A549 (cell line): ENCODE data around the gene LAT. TPM values are rescaled to one million over a fixed set of nuclear protein-coding genes. Genes with fewer than 3 reads are reported as not detected.
A peak's percentile ranks its signal among the peaks of the same experiment; 100 is the strongest.

Source experiments
- ATAC-seq, 2 experiments: fragments of 200-7000 bp in 1 of 2; fragments of >200 bp in 1 of 2; cut with Nextera tagmentation in 1 of 2; cut with Tn5 transposase in 1 of 2; 3 replicates each; pipeline versions ENCODE4 v1.8.0 to v1.9.1; 2018 to 2020; ENCODE audit warnings: mild to moderate bottlenecking in 1 of 2, moderate library complexity in 1 of 2
- CTCF ChIA-PET: fragments of 300-600 bp; sonication (Branson Sonifier 250); formaldehyde crosslinking; extraction: SDS; loops from one replicate; lab custom pipeline; 2021; ENCODE audit warnings: antibody characterized with exemption, inconsistent platforms; lab: Yijun Ruan, JAX
- POLR2A ChIA-PET: fragments of 350-600 bp; formaldehyde crosslinking; extraction: SDS; loops from one replicate; lab custom pipeline; 2021; ENCODE audit warnings: antibody characterized with exemption, inconsistent platforms; lab: Yijun Ruan, JAX
- DNase-seq, 2 experiments: peaks; one replicate each; pipeline versions ENCODE4 v3.0.0 to v3.0.0-alpha.2; 2011 to 2016; ENCODE audit warnings: low read depth in 1 of 2, low spot score in 1 of 2
- FAIRE-seq: peaks from 2 replicates; lab custom pipeline; 2011; peaks lifted over from hg19 to GRCh38; lab: Jason Lieb, UNC
- H3K27ac ChIP-seq, 2 experiments: fragments of >200 bp; sonication (Bioruptor Twin); formaldehyde crosslinking; 3 replicates each; pipeline ENCODE4 v1.5.1; 2016 to 2017
- H3K4me1 ChIP-seq: fragments of >200 bp; sonication (Bioruptor Twin); formaldehyde crosslinking; 3 replicates; pipeline ENCODE4 v1.6.1; 2016
- H3K4me2 ChIP-seq: fragments of >200 bp; sonication (Bioruptor Twin); formaldehyde crosslinking; 3 replicates; pipeline ENCODE4 v1.6.1; 2016
- H3K4me3 ChIP-seq: fragments of >200 bp; sonication (Bioruptor Twin); formaldehyde crosslinking; 3 replicates; pipeline ENCODE4 v1.5.1; 2016
- H3K9me3 ChIP-seq: fragments of >200 bp; sonication (Bioruptor Twin); formaldehyde crosslinking; 3 replicates; pipeline ENCODE4 v1.6.1; 2016
- BHLHE40 ChIP-seq: IDR thresholded peaks from 2 replicates; pipeline ENCODE4 v1.6.1; 2012; ENCODE audit warnings: low read depth, low read length, inconsistent platforms
- CBX2 ChIP-seq: fragments of 200-600 bp; sonication (generic); IDR thresholded peaks from 2 replicates; pipeline ENCODE4 v1.6.1; 2016; ENCODE audit warnings: low read depth, mild to moderate bottlenecking, borderline replicate concordance
- CBX8 ChIP-seq: fragments of 200-600 bp; sonication (generic); IDR thresholded peaks from 2 replicates; pipeline ENCODE4 v1.6.1; 2016
- CEBPB ChIP-seq, 2 experiments: fragments of >200 bp in 1 of 2; sonication (Bioruptor Twin) in 1 of 2; formaldehyde crosslinking in 1 of 2; IDR thresholded peaks; 2 replicates each; pipeline ENCODE4 v1.6.1; 2012 to 2016
- ESRRA ChIP-seq: fragments of 150-350 bp; IDR thresholded peaks from 2 replicates; pipeline ENCODE4 v1.6.1; 2014; ENCODE audit warnings: mild to moderate bottlenecking, low read length, borderline replicate concordance
- FOXS1 ChIP-seq: fragments of 250-450 bp; sonication (Bioruptor Pico); IDR thresholded peaks from 2 replicates; pipeline ENCODE4 v1.5.0; 2020; ENCODE audit warnings: mild to moderate bottlenecking, moderate library complexity
- HDAC2 ChIP-seq: fragments of 200-600 bp; sonication (generic); IDR thresholded peaks from 2 replicates; pipeline ENCODE4 v1.6.1; 2016
- HEYL ChIP-seq: fragments of 250-450 bp; sonication (Bioruptor Pico); IDR thresholded peaks from 2 replicates; pipeline ENCODE4 v1.8.0; 2021; ENCODE audit warnings: mild to moderate bottlenecking, moderate library complexity
- HOXA7 ChIP-seq: fragments of 250-450 bp; sonication (Bioruptor Pico); IDR thresholded peaks from 2 replicates; pipeline ENCODE4 v1.5.0; 2020; ENCODE audit warnings: mild to moderate bottlenecking, moderate library complexity
- HOXB13 ChIP-seq: fragments of 250-450 bp; sonication (Bioruptor Pico); IDR thresholded peaks from 2 replicates; pipeline ENCODE4 v1.5.0; 2020; ENCODE audit warnings: low read depth, mild to moderate bottlenecking, moderate library complexity
- HOXB5 ChIP-seq: fragments of 250-450 bp; sonication (Bioruptor Pico); IDR thresholded peaks from 2 replicates; pipeline ENCODE4 v1.5.0; 2020; ENCODE audit warnings: mild to moderate bottlenecking, moderate library complexity
- KDM1A ChIP-seq: fragments of 200-600 bp; sonication (generic); IDR thresholded peaks from 2 replicates; pipeline ENCODE4 v1.6.1; 2016; ENCODE audit warnings: low read depth, mild to moderate bottlenecking
- MAFK ChIP-seq: fragments of 450-650 bp; IDR thresholded peaks from 2 replicates; pipeline ENCODE4 v1.6.1; 2014; ENCODE audit not compliant: partially characterized antibody
- POLR2AphosphoS2 ChIP-seq: conservative IDR thresholded peaks from 2 replicates; pipeline ENCODE4 v1.6.1; 2012; ENCODE audit warnings: low read length, improper control_type of control experiment, inconsistent platforms
- RCOR1 ChIP-seq: fragments of 150-350 bp; IDR thresholded peaks from 2 replicates; pipeline ENCODE4 v1.6.1; 2014; ENCODE audit warnings: antibody characterized with exemption, low read length, low read depth
- RFX5 ChIP-seq: fragments of 450-650 bp; IDR thresholded peaks from 2 replicates; pipeline ENCODE4 v1.7.1; 2014; ENCODE audit warnings: antibody characterized with exemption, mild to moderate bottlenecking, moderate library complexity
- SREBF2 ChIP-seq: fragments of 450-650 bp; IDR thresholded peaks from 2 replicates; pipeline ENCODE4 v1.6.1; 2014; ENCODE audit warnings: mild to moderate bottlenecking, moderate library complexity
- ZFP36 ChIP-seq: fragments of 450-650 bp; IDR thresholded peaks from 2 replicates; pipeline ENCODE4 v1.6.1; 2014; ENCODE audit warnings: borderline replicate concordance; ENCODE audit not compliant: partially characterized antibody
- WGBS: methylation state at CpG from one replicate; pipeline ENCODE4 v1.1.6; 2017; ENCODE audit errors: missing lambda C conversion rate; 5-methylcytosine and 5-hydroxymethylcytosine counted together
- polyA plus RNA-seq, 4 experiments: library from polyadenylated mRNA; depleted of rRNA in 3 of 4; stranded (reverse); fragments of >200 nt; fragmentation: RNase III in 1 of 4; extraction: RNeasy Plus Mini Kit Qiagen cat#74134 plus additional on column Dnase treatment in 1 of 4; gene quantifications; 2 replicates in 3 of 4; 3 replicates in 1 of 4; pipeline ENCODE4 v1.2.3, GENCODE V29; 2011 to 2017
- TF ChIP-seq, protein P1 (sequence below): IDR thresholded peaks from 2 replicates; pipeline ENCODE4 v1.6.1; 2012
- TF ChIP-seq, protein P2 (sequence below): fragments of 250-450 bp; sonication (Bioruptor Pico); IDR thresholded peaks from 2 replicates; pipeline ENCODE4 v1.5.0; 2021; ENCODE audit warnings: mild to moderate bottlenecking, moderate library complexity, borderline replicate concordance
- TF ChIP-seq, protein P3 (sequence below): IDR thresholded peaks from 2 replicates; pipeline ENCODE4 v1.6.1; 2012; ENCODE audit warnings: low read depth, borderline replicate concordance
- TF ChIP-seq, protein P4 (sequence below): fragments of 450-650 bp; IDR thresholded peaks from 2 replicates; pipeline ENCODE4 v1.6.1; 2014; ENCODE audit warnings: antibody characterized with exemption
- TF ChIP-seq, protein P5 (sequence below): fragments of >200 bp; sonication (Bioruptor Twin); formaldehyde crosslinking; IDR thresholded peaks from 3 replicates; pipeline ENCODE4 v1.6.1; 2016
- TF ChIP-seq, protein P6 (sequence below): fragments of 200-600 bp; sonication (generic); IDR thresholded peaks from 2 replicates; pipeline ENCODE4 v1.6.1; 2016; ENCODE audit warnings: antibody characterized with exemption, mild to moderate bottlenecking, moderate library complexity

Gene LAT
- polyA plus RNA-seq, 2 of the 4 experiments (the other 2 are of a cell fraction): 0.85 to 3.3 TPM

DNA sequence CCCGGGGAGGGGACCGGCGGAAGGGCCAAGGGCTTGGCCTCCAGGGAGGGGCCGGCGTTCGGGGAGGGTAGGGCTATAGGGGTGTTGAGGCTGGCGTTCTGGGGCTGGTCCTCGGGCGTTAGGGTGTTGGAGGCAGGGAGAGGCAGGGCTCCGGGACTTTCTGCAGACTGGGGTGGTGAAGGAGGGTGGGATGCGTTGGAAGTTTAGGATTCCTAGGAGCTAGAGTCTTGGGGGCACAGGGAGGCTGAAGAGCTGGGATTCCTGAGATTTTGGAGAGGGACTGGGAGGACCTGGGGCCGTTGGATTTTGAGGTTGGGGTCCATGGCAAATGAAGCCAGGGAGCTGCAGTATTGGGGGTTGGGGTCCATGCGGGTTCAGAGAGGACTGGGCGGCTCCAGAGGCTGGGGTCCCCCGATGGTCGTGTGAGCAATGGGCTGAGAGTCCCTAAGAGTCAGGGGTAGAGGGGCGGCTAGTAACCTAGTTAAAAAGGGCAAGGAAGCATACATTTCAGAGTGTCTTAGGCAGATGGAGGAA, 33.4 kb upstream of the LAT start:
- Histone ChIP-seq H3K4me1 (peaks cover 14% of the 10 kb centered on the region), H3K9me3 (no peaks in the 10 kb centered on the region), H3K4me2 (peak overlapping the region; percentile 97), H3K4me3 (peak overlapping the region; percentile 91), H3K27ac (peak overlapping the region; percentile 89 to 97)
- ChIA-PET CTCF (interaction anchor here (1.3 kb wide), 1 partner anchor 22 kb away, joined by 3 read pairs; no protein-coding TSS in a partner anchor), POLR2A (interaction anchor here (1.7 kb wide), 1 partner anchor 88 kb away, joined by 10 read pairs; the partner anchor contains the start of gene SH2B1)
- FAIRE-seq (no peak), ATAC-seq (no peak; a peak in 2 of 6 replicates), DNase-seq (no peak)
- 2% methylated on average over 12 of the region's 17 CpGs for WGBS
- TF ChIP-seq, protein P1, sequence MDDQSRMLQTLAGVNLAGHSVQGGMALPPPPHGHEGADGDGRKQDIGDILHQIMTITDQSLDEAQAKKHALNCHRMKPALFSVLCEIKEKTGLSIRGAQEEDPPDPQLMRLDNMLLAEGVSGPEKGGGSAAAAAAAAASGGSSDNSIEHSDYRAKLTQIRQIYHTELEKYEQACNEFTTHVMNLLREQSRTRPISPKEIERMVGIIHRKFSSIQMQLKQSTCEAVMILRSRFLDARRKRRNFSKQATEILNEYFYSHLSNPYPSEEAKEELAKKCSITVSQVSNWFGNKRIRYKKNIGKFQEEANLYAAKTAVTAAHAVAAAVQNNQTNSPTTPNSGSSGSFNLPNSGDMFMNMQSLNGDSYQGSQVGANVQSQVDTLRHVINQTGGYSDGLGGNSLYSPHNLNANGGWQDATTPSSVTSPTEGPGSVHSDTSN: no peak
- no peak for TF ChIP-seq HOXB13 (CRISPR knock-in tag)

DNA sequence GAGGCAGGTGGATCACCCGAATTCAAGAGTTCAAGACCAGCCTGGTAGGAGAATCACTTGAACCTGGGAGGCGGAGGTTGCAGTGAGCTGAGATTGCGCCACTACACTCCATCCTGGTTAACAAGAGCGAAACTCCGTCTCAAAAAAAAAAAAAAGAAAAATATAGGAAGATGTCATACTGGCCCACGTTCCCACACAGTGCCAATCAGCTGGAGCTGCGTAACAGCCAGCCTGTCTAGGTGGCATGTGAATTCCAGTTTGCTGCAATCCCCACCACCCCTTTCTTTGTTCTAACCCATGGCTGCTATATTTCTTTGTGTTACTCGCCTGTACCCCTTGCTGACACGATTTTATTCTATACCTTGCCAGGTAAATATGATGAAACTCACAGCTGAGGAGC, 26.6 kb upstream of the LAT start:
- WGBS: 96% methylated on average over 9 of the region's 9 CpGs
- DNase-seq (no peak), FAIRE-seq (no peak), ATAC-seq (no peak)
- CTCF ChIA-PET: no interaction called here
- POLR2A ChIA-PET: no interaction called here
- Histone ChIP-seq H3K4me3 (no peak overlapping the region), H3K9me3 (no peaks in the 10 kb centered on the region), H3K27ac (no peak overlapping the region), H3K4me1 (no peaks in the 10 kb centered on the region), H3K4me2 (no peak overlapping the region)
- TF ChIP-seq HOXA7: no peak
- TF ChIP-seq, protein P2, sequence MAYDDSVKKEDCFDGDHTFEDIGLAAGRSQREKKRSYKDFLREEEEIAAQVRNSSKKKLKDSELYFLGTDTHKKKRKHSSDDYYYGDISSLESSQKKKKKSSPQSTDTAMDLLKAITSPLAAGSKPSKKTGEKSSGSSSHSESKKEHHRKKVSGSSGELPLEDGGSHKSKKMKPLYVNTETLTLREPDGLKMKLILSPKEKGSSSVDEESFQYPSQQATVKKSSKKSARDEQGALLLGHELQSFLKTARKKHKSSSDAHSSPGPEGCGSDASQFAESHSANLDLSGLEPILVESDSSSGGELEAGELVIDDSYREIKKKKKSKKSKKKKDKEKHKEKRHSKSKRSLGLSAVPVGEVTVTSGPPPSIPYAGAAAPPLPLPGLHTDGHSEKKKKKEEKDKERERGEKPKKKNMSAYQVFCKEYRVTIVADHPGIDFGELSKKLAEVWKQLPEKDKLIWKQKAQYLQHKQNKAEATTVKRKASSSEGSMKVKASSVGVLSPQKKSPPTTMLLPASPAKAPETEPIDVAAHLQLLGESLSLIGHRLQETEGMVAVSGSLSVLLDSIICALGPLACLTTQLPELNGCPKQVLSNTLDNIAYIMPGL (CRISPR knock-in tag): no peak
- TF ChIP-seq HOXB5: no peak
- TF ChIP-seq ESRRA: no peak
- no peak for TF ChIP-seq RCOR1

DNA sequence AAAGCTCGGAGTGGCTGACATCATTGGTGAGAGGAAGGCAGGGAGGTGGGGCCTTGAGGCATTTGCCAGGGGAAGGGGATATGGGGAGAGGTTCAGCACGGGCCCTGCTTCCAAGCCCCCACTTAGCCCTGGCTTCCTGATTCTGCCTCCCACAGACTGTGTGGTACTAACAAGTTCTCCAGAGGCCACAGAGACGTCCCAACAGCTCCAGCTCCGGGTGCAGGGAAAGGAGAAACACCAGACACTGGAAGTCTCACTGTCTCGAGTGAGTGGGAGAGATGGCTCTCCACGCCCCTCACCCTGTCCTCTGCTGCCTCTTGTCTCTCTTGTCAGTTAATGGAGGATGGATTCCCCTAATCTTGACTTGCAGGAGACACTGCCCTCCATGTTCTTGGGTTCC, 26.0 kb upstream of the LAT start:
- no peak for TF ChIP-seq CEBPB (IDR thresholded peaks at IDR 0.05)
- TF ChIP-seq MAFK: no peak
- TF ChIP-seq ZFP36: no peak
- no peak for TF ChIP-seq HEYL (CRISPR knock-in tag)
- no peak for TF ChIP-seq HDAC2
- TF ChIP-seq, protein P3, sequence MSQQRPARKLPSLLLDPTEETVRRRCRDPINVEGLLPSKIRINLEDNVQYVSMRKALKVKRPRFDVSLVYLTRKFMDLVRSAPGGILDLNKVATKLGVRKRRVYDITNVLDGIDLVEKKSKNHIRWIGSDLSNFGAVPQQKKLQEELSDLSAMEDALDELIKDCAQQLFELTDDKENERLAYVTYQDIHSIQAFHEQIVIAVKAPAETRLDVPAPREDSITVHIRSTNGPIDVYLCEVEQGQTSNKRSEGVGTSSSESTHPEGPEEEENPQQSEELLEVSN: no peak
- TF ChIP-seq POLR2AphosphoS2: no peak
- TF ChIP-seq BHLHE40: no peak
- no peak for TF ChIP-seq KDM1A
- TF ChIP-seq, protein P4, sequence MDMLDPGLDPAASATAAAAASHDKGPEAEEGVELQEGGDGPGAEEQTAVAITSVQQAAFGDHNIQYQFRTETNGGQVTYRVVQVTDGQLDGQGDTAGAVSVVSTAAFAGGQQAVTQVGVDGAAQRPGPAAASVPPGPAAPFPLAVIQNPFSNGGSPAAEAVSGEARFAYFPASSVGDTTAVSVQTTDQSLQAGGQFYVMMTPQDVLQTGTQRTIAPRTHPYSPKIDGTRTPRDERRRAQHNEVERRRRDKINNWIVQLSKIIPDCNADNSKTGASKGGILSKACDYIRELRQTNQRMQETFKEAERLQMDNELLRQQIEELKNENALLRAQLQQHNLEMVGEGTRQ: no peak
- no peak for TF ChIP-seq RFX5
- TF ChIP-seq, protein P5, sequence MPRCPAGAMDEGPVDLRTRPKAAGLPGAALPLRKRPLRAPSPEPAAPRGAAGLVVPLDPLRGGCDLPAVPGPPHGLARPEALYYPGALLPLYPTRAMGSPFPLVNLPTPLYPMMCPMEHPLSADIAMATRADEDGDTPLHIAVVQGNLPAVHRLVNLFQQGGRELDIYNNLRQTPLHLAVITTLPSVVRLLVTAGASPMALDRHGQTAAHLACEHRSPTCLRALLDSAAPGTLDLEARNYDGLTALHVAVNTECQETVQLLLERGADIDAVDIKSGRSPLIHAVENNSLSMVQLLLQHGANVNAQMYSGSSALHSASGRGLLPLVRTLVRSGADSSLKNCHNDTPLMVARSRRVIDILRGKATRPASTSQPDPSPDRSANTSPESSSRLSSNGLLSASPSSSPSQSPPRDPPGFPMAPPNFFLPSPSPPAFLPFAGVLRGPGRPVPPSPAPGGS: no peak
- TF ChIP-seq, protein P6, sequence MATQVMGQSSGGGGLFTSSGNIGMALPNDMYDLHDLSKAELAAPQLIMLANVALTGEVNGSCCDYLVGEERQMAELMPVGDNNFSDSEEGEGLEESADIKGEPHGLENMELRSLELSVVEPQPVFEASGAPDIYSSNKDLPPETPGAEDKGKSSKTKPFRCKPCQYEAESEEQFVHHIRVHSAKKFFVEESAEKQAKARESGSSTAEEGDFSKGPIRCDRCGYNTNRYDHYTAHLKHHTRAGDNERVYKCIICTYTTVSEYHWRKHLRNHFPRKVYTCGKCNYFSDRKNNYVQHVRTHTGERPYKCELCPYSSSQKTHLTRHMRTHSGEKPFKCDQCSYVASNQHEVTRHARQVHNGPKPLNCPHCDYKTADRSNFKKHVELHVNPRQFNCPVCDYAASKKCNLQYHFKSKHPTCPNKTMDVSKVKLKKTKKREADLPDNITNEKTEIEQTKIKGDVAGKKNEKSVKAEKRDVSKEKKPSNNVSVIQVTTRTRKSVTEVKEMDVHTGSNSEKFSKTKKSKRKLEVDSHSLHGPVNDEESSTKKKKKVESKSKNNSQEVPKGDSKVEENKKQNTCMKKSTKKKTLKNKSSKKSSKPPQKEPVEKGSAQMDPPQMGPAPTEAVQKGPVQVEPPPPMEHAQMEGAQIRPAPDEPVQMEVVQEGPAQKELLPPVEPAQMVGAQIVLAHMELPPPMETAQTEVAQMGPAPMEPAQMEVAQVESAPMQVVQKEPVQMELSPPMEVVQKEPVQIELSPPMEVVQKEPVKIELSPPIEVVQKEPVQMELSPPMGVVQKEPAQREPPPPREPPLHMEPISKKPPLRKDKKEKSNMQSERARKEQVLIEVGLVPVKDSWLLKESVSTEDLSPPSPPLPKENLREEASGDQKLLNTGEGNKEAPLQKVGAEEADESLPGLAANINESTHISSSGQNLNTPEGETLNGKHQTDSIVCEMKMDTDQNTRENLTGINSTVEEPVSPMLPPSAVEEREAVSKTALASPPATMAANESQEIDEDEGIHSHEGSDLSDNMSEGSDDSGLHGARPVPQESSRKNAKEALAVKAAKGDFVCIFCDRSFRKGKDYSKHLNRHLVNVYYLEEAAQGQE: no peak
- no peak for TF ChIP-seq SREBF2
- TF ChIP-seq FOXS1 (CRISPR knock-in tag): no peak
- no peak for TF ChIP-seq CBX2
- TF ChIP-seq CBX8: no peak
- FAIRE-seq: no peak

More for the DNA sequence above, 26.0 kb upstream of the LAT start:
- ChIA-PET CTCF (interaction anchor here (0.6 to 1.4 kb wide), 2 partner anchors 14 to 99 kb away, joined by 3 to 7 read pairs; no protein-coding TSS in a partner anchor), POLR2A (no interaction called here)
- 78% methylated on average over 5 of the region's 6 CpGs for WGBS
- Histone ChIP-seq H3K4me1 (no peaks in the 10 kb centered on the region), H3K27ac (no peak overlapping the region), H3K4me2 (no peak overlapping the region), H3K9me3 (no peaks in the 10 kb centered on the region), H3K4me3 (no peak overlapping the region)
- ATAC-seq: no peak
- no peak for DNase-seq
